ENCODE data around the gene CNPY1.
A peak's percentile ranks its signal among the peaks of the same experiment; 100 is the strongest.

Gene CNPY1

GRCh38 chr7:155534691-155535090, 11.7 kb downstream of the CNPY1 start:
- no peak for DNase-seq (ENCODE audit: extremely low read depth, insufficient read length)
- Histone ChIP-seq H3K4me3 (replicated peaks; ENCODE audit: low read depth, low read length) (no peak overlapping the region), H3K27me3 (replicated peaks; ENCODE audit: control insufficient read depth, insufficient read depth, low read length) (peaks cover 13% of the 10 kb centered on the region), H3K36me3 (ENCODE audit: control insufficient read depth, insufficient read depth, low read length) (no peaks in the 10 kb centered on the region)
- TF ChIP-seq CTCF (IDR thresholded peaks at IDR 0.05; ENCODE audit: insufficient read depth, low read length, poor library complexity, severe bottlenecking) = no peak

GRCh38 chr7:155533827-155534690, 12.3 kb downstream of the CNPY1 start:
- Histone ChIP-seq H3K36me3 (ENCODE audit: control insufficient read depth, insufficient read depth, low read length) (no peaks in the 10 kb centered on the region), H3K27me3 (replicated peaks; ENCODE audit: control insufficient read depth, insufficient read depth, low read length) (peaks cover 13% of the 10 kb centered on the region), H3K4me3 (replicated peaks; ENCODE audit: low read depth, low read length) (no peak overlapping the region)
- peak; percentile 48 for DNase-seq (ENCODE audit: extremely low read depth, insufficient read length)
- peak; percentile 83 for TF ChIP-seq CTCF (IDR thresholded peaks at IDR 0.05; ENCODE audit: insufficient read depth, low read length, poor library complexity, severe bottlenecking)

- H3K36me3 ChIP-seq (ENCODE audit: control insufficient read depth, insufficient read depth, low read length) = no peaks in the 10 kb centered on the region
- H3K27me3 ChIP-seq (replicated peaks; ENCODE audit: control insufficient read depth, insufficient read depth, low read length) = peaks cover 13% of the 10 kb centered on the region
- no peak overlapping the region for H3K4me3 ChIP-seq (replicated peaks; ENCODE audit: low read depth, low read length)
- no peak for TF ChIP-seq CTCF (IDR thresholded peaks at IDR 0.05; ENCODE audit: insufficient read depth, low read length, poor library complexity, severe bottlenecking)
- no peak for DNase-seq (ENCODE audit: extremely low read depth, insufficient read length)
Measured at GRCh38 chr7:155533120-155533826, 13.1 kb downstream of the CNPY1 start.

- Histone ChIP-seq H3K27me3 (replicated peaks; ENCODE audit: control insufficient read depth, insufficient read depth, low read length) (peaks cover 13% of the 10 kb centered on the region), H3K36me3 (ENCODE audit: control insufficient read depth, insufficient read depth, low read length) (no peaks in the 10 kb centered on the region), H3K4me3 (replicated peaks; ENCODE audit: low read depth, low read length) (no peak overlapping the region)
- DNase-seq (ENCODE audit: extremely low read depth, insufficient read length) = no peak
- TF ChIP-seq CTCF (IDR thresholded peaks at IDR 0.05; ENCODE audit: insufficient read depth, low read length, poor library complexity, severe bottlenecking) = no peak
Measured at GRCh38 chr7:155532792-155533119, 13.6 kb downstream of the CNPY1 start.

GRCh38 chr7:155531681-155532080, 14.7 kb downstream of the CNPY1 start:
- no peak for TF ChIP-seq CTCF (IDR thresholded peaks at IDR 0.05; ENCODE audit: insufficient read depth, low read length, poor library complexity, severe bottlenecking)
- H3K36me3 ChIP-seq (ENCODE audit: control insufficient read depth, insufficient read depth, low read length) = no peaks in the 10 kb centered on the region
- H3K27me3 ChIP-seq (replicated peaks; ENCODE audit: control insufficient read depth, insufficient read depth, low read length) = peaks cover 13% of the 10 kb centered on the region
- no peak overlapping the region for H3K4me3 ChIP-seq (replicated peaks; ENCODE audit: low read depth, low read length)
- DNase-seq (ENCODE audit: extremely low read depth, insufficient read length) = no peak
